Activated CD8-positive, alpha-beta memory T cell treated with anti-CD3 and anti-CD28 coated beads for 4 hours (primary cell): Measurements from ENCODE around the gene KRTAP6-3.

Experiments used
- DNase-seq, 2 donors: peaks; one replicate each; pipeline ENCODE4 v3.0.0-alpha.2; 2020; ENCODE audit warnings: low read depth in 2 of 2

Gene KRTAP6-3

GRCh38 chr21:30625449-30626165 is 33.4 kb downstream of the KRTAP6-3 start:
- DNase-seq: no peak

DNA sequence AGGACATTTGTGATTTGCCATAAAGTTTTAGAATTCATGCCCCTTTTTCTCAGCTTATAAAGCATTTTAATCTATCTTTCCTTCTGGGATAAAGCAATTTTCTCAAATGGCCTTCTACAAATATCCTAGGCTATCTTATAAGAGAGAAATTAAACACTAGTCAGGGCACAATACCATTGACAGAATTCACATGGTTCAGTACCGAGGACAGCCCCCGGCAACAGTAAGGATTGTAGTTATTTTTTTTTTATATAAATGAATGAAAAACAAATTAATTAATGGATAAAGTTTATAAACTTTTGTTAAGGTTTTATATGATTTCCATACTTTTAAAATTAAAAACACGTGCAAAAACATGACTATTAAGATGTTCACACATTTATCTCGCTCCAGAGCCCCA is 35.9 kb downstream of the KRTAP6-3 start:
- DNase-seq: no peak

- no peak for DNase-seq
Observed at GRCh38 chr21:30629200-30629599, 37.0 kb downstream of the KRTAP6-3 start.

DNA sequence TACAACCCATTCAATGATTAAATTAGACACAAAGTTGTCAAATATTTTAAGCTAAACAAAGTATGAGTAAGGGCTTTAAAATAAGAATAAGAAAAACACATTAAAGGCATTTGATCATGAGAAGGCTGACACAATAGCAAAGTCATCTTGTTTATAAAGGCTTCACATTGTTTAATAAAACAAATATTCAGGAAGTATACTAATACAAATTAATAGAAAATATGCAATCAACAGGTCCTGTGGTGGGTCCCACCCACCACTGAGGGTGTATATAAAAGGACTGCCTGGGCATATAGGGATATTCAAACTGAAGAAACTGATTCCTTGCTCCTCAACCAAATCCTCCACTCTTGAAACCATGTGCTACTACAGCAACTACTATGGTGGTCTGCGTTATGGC is 42.7 kb downstream of the KRTAP6-3 start, which contains the start of gene KRTAP20-2:
Gene KRTAP20-2 (plus strand): TSS at position 301 of the 400 bp plus-strand sequence. CDS start 58 bp downstream, at position 359.
- no peak for DNase-seq

DNA sequence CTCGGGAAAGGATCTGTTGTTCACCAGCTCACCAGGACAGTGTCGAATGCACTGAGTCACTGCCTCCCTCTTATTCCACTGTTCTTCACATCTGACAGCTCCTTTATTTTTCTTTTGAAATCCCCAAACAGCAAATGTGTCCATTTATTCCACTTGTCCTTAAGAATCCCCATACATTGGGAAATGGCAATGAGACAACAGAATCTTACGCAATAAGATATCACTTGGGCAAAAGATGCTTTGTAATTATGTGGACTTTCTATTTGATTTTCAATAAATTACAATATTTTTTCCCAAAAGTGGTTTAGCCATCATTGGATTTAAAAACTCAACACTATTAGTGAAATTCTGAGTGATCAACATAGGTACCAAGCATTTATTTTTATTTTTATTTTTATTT is 46.4 kb downstream of the KRTAP6-3 start:
- no peak for DNase-seq

- DNase-seq: no peak
Observed at GRCh38 chr21:30642564-30642963, 50.3 kb downstream of the KRTAP6-3 start, which contains the start of gene KRTAP20-3. TSS of gene KRTAP20-3 (plus strand) at chr21:30642864.
